ENCODE measurements around the gene SKAP1.

GRCh38 chr17:48238933-48239602, 190.9 kb downstream of the SKAP1 start:
- TF ChIP-seq ARNTL (CRISPR knock-in tag; IDR thresholded peaks at IDR 0.05; ENCODE audit: borderline replicate concordance, low read depth) (no peak), CREB5 (CRISPR knock-in tag; IDR thresholded peaks at IDR 0.05; ENCODE audit: low read depth) (no peak), PATZ1 (CRISPR knock-in tag; IDR thresholded peaks at IDR 0.05; ENCODE audit: borderline replicate concordance) (no peak), ZFP3 (CRISPR knock-in tag; IDR thresholded peaks at IDR 0.05) (no peak), POU6F1 (CRISPR knock-in tag; IDR thresholded peaks at IDR 0.05; ENCODE audit: borderline replicate concordance, low read depth) (no peak), GLIS3 (CRISPR knock-in tag; IDR thresholded peaks at IDR 0.05) (no peak), ZFP30 (CRISPR knock-in tag; IDR thresholded peaks at IDR 0.05) (no peak), TCF4 (CRISPR knock-in tag; IDR thresholded peaks at IDR 0.05; ENCODE audit: borderline replicate concordance) (no peak), BACH2 (CRISPR knock-in tag; IDR thresholded peaks at IDR 0.05; ENCODE audit: borderline replicate concordance) (no peak), ZNF565 (CRISPR knock-in tag; conservative IDR thresholded peaks at IDR 0.05; ENCODE audit: low read depth) (no peak)

Data from SK-N-SH treated with all-trans-retinoic acid at 6 μM for 48 hours (cell line).